Dermis blood vessel endothelial cell (primary cell): ENCODE results near the gene CYFIP2. TPM values are rescaled to one million over a fixed set of nuclear protein-coding genes. Genes with fewer than 3 reads are reported as not detected.
"Not testable (repeated sequence)": the region's sequence is repeated elsewhere in the genome, so short reads cannot be mapped to it uniquely, and the experiment has no call there.

ENCODE experiments used
- DNase-seq: peaks from one replicate; pipeline ENCODE4 v3.0.0; 2010
- total RNA-seq: library from RNA; depleted of rRNA; stranded (reverse); fragments of >200 nt; gene quantifications from 2 replicates; pipeline ENCODE4 v1.2.3, GENCODE V29; 2014

CYFIP2 gene
- total RNA-seq, result 11.7 and 12.6 TPM in 2 replicates

GRCh38 chr5:157265714-157266285 is at the start of gene CYFIP2:
Gene CYFIP2 (plus strand): TSS chr5:157266123. CDS start chr5:157285362, 19,239 bp downstream.
- peak; percentile 24 for DNase-seq

DNA sequence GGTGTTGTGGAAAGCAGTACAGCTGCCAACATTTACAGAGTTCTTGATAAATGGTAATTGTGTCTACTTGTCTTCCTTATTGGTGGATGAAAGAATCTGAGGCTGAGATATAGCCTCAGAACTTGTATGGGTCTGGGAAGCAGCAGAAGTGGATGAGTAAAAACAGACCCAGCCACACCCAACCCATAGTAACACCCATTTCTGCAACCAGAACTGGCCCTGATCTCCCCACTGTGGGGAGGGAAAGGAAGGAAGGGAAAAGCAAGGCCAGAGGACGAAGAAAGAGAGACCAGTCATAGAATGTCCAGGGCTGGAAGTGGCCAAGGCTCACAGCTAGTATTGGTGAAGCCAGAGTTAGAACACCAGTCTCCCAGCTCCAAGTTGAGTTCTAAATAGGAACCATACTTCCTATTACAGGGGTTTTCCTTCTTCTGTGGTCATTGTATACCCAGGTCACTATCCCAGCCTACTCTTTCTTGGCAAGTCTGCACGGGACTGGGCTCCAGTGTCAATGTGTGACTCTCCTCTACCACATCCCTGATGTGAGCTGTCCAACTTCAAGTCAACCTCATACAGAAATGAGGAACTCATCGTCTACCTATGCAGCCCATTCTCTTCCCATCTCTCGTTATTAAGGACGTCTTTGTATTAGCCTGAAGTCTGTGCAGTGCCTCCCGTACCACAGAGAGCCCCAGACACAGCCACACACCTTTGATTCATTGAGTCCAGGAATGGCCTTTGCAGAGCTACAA is 49.4 kb upstream of the CYFIP2 start:
- no peak for DNase-seq

- DNase-seq, result no peak
Measured at GRCh38 chr5:157217289-157218024, 48.5 kb upstream of the CYFIP2 start.

DNA sequence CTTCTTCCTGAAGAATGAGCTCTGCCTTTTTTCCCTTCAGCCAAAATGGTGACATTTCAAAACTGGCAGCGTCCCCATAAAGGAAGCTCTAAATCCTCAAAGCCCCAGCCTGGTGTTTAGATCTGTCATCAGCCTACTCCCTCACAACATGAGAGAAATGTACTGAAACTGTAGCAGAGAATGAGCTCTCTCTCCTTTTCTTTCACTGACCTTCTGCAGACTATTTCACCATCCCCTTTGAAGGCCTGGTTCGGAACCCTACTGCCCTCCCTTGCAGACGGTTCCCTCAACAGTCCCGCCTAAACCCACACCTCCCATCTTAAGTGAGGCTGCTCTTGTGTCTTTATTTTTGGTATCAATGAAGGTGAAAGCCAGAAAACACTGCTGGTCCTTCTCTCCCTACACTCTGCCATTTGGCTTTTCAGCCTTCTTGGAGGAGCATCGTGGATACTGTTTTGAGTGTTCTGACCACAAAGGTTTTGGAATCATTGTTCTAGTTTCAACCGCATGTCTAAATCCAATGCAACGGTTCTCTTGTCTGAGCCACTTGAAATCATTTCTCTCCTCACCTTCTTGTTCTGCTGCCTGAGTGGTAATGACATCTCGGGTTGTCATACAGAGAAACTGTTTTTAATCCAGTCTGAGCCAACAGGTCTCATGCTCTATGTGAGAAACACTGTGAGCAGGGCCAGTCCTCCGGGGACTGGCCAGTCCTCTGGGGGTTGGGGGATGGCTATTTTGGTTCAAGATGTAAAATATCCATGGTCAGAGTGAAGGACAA is 46.2 kb upstream of the CYFIP2 start:
- DNase-seq, result no peak

- no peak for DNase-seq
Measured at GRCh38 chr5:157221959-157222358, 44.0 kb upstream of the CYFIP2 start.

- no peak for DNase-seq
Measured at GRCh38 chr5:157222506-157223230, 43.3 kb upstream of the CYFIP2 start.

DNA sequence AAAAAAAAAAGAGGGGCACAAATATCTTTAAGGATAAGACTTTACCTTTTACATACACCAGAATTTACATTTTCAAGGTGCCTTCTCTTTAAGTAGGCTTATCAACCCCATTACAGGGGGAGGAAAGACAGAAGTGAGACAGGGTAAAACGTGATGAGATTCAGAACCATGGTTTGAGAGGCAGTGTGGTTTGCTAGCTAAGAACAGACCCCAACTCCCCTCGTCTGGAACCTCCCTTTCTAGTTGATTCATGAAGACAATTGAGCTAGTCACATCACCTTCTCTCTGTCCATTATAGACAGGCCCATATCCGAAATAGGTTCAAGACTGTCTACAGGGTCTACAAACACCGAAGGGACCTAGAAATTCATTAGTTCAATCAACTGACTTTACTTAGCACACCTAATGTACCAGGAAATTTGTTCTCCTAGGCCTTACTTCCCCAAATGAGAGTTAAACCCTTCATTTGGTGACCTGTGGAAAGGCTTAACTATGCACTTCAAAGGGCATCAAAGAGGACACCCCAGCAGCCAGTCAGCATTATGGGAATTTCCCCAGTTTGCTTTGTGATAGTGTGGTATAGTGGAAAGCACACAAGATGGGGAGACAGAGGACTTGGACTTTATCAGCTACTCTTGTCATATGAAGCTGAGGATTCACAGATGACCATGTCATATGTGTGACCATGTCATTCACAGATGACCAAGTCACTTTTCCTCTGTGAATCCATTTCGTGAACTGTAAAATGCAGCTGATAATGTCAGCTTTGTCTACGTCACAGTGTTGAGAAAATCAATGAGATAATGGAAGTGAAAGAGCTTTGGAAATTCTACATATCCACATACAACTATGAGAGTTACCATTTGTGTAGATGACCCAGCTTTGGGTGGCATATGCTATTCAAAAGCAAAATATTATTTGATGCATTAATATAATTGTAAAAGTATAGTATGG is 40.2 kb upstream of the CYFIP2 start:
- DNase-seq, result no peak

DNA sequence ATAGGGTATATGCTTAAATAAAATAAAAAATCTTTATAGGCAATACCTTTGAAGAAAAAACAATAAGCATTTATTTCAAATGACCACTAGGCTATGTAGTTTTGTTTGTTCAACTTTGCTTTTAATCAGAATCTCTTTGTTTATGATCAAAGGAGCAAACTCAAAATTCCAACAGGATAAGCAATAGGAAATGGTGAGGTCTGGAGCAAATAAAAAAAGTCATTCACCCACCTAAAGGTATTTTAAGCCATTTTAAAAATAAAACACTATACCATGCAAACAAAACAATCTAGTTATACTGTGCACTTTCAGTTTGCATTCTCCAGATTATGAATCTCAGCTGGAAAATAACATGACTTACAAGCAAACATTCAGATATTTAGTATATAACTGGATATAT is 35.3 kb upstream of the CYFIP2 start:
- no peak for DNase-seq

- DNase-seq, result no peak
Measured at GRCh38 chr5:157232706-157233105, 33.2 kb upstream of the CYFIP2 start.

DNA sequence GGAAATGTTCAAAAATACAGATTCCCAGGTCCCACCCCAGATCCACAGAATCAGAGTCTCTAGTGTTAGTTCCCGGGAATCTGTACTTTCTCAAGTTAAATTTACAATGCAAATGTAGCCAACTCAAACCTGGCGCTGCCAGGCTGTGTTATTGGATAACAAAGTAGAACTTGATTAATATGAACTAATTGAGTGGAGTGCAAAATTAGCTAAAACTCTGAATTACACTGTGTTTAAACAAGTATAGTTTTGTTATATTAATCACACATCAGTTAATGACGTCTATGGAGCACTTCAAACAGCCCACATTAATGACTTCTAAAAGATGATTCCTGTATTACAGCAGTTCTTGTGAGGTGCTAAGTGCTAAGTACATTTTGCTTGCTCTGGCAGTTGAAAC is 32.4 kb upstream of the CYFIP2 start:
- no peak for DNase-seq

DNA sequence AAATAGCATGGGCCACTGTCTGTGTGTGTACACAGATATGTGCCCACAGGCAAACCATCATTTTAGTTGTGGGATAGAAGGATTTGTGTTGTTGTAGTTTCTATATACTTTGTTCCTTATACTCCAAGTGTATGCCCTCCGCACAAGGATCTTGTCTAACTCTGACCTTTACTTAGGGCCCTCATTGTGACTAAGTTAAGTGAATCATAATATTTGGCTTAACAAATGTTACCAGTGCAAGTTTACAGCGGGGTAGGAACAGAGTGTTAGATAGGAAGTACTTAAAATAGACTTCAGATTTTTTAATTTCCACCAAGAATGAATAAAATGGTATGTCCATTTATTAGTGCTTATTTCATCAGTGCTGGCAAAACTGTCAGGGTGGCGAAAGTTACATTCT is 29.5 kb upstream of the CYFIP2 start:
- DNase-seq, result no peak

GRCh38 chr5:157241483-157241882 is 24.4 kb upstream of the CYFIP2 start:
- DNase-seq, result no peak

DNA sequence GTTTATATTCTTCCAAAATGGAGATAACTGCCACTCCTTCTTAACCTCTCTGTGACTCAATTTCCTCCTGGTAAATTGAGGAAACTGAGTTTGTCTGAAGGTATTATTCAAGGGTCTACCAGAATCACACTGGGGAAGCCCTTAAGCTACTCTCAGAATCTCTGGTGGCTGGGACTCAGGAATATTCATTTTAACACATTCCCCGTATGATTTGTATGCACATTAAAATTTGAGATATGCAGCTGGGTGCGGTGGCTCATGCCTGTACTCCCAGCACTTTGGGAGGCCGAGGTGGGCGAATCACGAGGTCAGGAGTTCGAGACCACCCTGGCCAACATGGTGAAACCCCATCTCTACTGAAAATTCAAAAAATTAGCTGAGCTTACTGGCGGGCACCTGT is 21.2 kb upstream of the CYFIP2 start:
- DNase-seq, result not testable (repeated sequence)

GRCh38 chr5:157245476-157245875 is 20.4 kb upstream of the CYFIP2 start:
- no peak for DNase-seq

DNA sequence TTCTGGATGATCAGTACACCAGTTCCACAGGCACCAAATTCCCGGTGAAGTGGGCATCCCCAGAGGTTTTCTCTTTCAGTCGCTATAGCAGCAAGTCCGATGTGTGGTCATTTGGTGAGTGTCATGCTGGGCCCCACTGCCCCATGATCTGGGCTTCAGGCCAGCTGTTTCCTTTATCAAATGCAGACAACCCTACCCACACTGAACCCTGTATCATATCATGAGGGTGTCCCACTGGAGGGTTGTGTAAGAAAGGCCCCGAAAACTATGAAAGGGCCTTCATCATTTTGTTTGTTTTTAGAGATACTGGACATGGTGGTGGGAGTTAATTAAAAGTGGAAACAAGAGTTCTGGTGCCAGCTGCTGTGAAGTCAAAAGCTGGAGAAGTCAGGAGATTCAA is 20.0 kb upstream of the CYFIP2 start:
- no peak for DNase-seq

- no peak for DNase-seq
Measured at GRCh38 chr5:157247267-157247666, 18.7 kb upstream of the CYFIP2 start.

DNA sequence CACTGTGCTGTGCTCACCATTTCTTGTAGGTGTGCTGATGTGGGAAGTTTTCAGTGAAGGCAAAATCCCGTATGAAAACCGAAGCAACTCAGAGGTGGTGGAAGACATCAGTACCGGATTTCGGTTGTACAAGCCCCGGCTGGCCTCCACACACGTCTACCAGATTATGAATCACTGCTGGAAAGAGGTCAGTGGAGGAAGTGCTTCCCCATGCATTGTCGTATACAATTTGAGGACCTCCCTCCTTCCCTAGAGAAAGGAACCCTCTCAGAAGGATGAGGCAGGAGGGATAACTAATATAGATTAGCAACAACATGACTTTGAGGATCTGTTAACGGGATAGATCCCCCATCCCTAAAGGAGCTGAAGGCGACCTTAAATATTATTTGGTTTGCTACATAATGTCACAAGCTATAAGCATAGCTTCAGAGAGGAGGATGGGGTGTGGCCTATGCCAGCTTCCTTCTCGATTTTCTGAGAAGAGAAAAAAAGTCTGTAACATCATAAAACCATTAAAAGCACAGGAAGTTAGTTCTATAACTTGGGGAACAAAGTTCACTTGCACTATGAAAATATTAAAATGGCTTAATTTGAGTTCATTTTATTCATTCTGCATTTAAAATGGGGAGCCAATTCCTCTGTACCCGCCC is 17.0 kb upstream of the CYFIP2 start:
- DNase-seq, result no peak

DNA sequence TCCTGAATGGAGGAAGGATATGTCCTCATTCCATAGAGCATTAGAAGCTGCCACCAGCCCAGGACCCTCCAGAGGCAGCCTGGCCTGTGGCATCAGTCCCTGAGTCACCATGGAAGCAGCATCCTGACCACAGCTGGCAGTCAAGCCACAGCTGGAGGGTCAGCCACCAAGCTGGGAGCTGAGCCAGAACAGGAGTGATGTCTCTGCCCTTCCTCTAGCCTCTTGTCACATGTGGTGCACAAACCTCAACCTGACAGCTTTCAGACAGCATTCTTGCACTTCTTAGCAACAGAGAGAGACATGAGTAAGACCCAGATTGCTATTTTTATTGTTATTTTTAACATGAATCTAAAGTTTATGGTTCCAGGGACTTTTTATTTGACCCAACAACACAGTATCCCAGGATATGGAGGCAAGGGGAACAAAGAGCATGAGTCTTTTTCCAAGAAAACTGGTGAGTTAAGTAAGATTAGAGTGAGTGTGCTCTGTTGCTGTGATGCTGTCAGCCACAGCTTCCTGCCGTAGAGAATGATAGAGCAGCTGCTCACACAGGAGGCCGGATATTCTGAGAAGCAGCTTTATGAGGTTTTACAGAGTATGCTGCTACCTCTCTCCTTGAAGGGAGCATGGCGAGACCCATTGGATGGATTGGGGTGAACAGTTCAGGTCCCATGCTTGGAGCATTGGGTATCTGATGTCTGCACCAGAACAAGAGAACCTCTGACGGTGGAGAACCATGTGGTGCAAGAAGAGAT is 13.0 kb upstream of the CYFIP2 start:
- DNase-seq, result no peak

GRCh38 chr5:157253547-157253946 is 12.4 kb upstream of the CYFIP2 start:
- DNase-seq, result peak; percentile 60

DNA sequence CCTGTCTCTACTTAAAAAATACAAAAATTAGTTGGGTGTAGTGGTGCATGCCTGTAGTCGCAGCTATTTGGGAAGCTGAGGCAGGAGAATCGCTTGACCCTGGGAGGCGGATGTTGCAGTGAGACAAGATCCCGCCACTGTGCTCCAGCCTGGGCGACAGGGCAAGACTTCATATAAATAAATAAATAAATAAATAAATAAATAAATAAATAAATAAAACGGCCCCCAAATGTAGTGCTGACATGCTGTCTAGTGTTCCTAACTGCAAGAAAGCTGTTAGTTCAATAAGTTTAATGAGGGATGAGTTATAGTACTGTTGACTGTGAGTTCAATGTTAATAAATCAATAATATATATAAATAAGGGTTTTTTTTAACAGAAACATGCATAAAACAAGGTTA is 7.5 kb upstream of the CYFIP2 start:
- no peak for DNase-seq
